Right ventricle myocardium inferior (tissue), 1 donor: ENCODE data around the gene UBTF. TPM values are rescaled to one million over a fixed set of nuclear protein-coding genes. Genes with fewer than 3 reads are reported as not detected.
A peak's percentile ranks its signal among the peaks of the same experiment; 100 is the strongest.

Source experiments
- ATAC-seq: fragments of 200-7000 bp; cut with Tn5 transposase; one replicate; pipeline ENCODE4 v1.9.1; 2020; ENCODE audit warnings: mild to moderate bottlenecking, moderate library complexity
- DNase-seq: peaks from one replicate; pipeline ENCODE4 v3.0.0; 2021; ENCODE audit errors: missing footprints
- intact Hi-C: fragments of 100-400 bp; cut with DNase I; formaldehyde crosslinking; loops from one replicate; pipeline ENCODE4 v1.11.0; 2022
- total RNA-seq: library from RNA; stranded (reverse); fragmentation: NEBNext Ultra II Directional; extraction: Animal tissue kit (Norgen Biotek cat#: 25700); gene quantifications from one replicate; pipeline ENCODE4 v1.2.1, GENCODE V29; 2021
- donor health status: DM: no; HTN: yes; CAD: no; lungs with severe emphysema.

Gene UBTF
- total RNA-seq, 1 donor from 2014 or later, result 57.5 TPM

- peak; percentile 95 for DNase-seq
- ATAC-seq, result peak; percentile 67
- intact Hi-C loops, result loop anchor here (1.0 kb wide), 2 partner anchors 18 to 107 kb away; no protein-coding TSS in a partner anchor
These were observed 949 bp downstream of the UBTF start for GRCh38 chr17:44218344-44219107.

- intact Hi-C loops, result loop anchor here (1.0 kb wide), 2 partner anchors 18 to 107 kb away; no protein-coding TSS in a partner anchor
- ATAC-seq, result no peak
- peak; percentile 74 for DNase-seq
These were observed 1.6 kb downstream of the UBTF start for GRCh38 chr17:44217738-44218343.

GRCh38 chr17:44216694-44217093 is 2.8 kb downstream of the UBTF start:
- DNase-seq (no peak), ATAC-seq (no peak)
- intact Hi-C loops, result no loop called here

GRCh38 chr17:44216173-44216572 is 3.3 kb downstream of the UBTF start:
- no peak for ATAC-seq
- intact Hi-C loops, result no loop called here
- no peak for DNase-seq

- ATAC-seq, result no peak
- intact Hi-C loops, result loop anchor here (5.0 kb wide), 1 partner anchor 307 kb away; no protein-coding TSS in a partner anchor
- no peak for DNase-seq
These were observed 4.6 kb downstream of the UBTF start for GRCh38 chr17:44214896-44215295.

- ATAC-seq (no peak), DNase-seq (no peak)
- intact Hi-C loops, result loop anchor here (5.0 kb wide), 1 partner anchor 308 kb away; no protein-coding TSS in a partner anchor
These were observed 5.3 kb downstream of the UBTF start for GRCh38 chr17:44214230-44214494.

- intact Hi-C loops, result loop anchor here (5.0 kb wide), 1 partner anchor 309 kb away; no protein-coding TSS in a partner anchor
- ATAC-seq, result no peak
- no peak for DNase-seq
These were observed 5.9 kb downstream of the UBTF start for GRCh38 chr17:44213403-44214229.

GRCh38 chr17:44212507-44213402 is 6.7 kb downstream of the UBTF start:
- ATAC-seq (no peak), DNase-seq (no peak)
- intact Hi-C loops, result loop anchor here (5.0 kb wide), 1 partner anchor 310 kb away; no protein-coding TSS in a partner anchor

GRCh38 chr17:44211281-44212265 is 7.9 kb downstream of the UBTF start:
- intact Hi-C loops, result loop anchor here (5.0 kb wide), 1 partner anchor 311 kb away; no protein-coding TSS in a partner anchor
- no peak for DNase-seq
- no peak for ATAC-seq

GRCh38 chr17:44210342-44211192 is 8.9 kb downstream of the UBTF start:
- ATAC-seq (peak; percentile 93), DNase-seq (peak; percentile 96)
- intact Hi-C loops, result loop anchor here (1.0 to 5.0 kb wide), 2 partner anchors 121 to 312 kb away; no protein-coding TSS in a partner anchor

- no peak for DNase-seq
- ATAC-seq, result no peak
- intact Hi-C loops, result loop anchor here (1.0 to 10.0 kb wide), 3 partner anchors 121 to 312 kb away; partner anchors contain the start of gene GPATCH8
These were observed 9.6 kb downstream of the UBTF start for GRCh38 chr17:44209786-44210341.

GRCh38 chr17:44207743-44208142 is 11.7 kb downstream of the UBTF start:
- ATAC-seq (no peak), DNase-seq (no peak)
- intact Hi-C loops, result loop anchor here (10.0 kb wide), 1 partner anchor 297 kb away; the partner anchor contains the start of gene GPATCH8

- intact Hi-C loops, result loop anchor here (10.0 kb wide), 1 partner anchor 297 kb away; the partner anchor contains the start of gene GPATCH8
- DNase-seq (no peak), ATAC-seq (no peak)
These were observed 12.2 kb downstream of the UBTF start for GRCh38 chr17:44207319-44207718.

- intact Hi-C loops, result loop anchor here (10.0 kb wide), 1 partner anchor 298 kb away; the partner anchor contains the start of gene GPATCH8
- ATAC-seq, result no peak
- no peak for DNase-seq
These were observed 12.7 kb downstream of the UBTF start for GRCh38 chr17:44206825-44207155.

GRCh38 chr17:44205962-44206824 is 13.3 kb downstream of the UBTF start:
- ATAC-seq (no peak), DNase-seq (no peak)
- intact Hi-C loops, result loop anchor here (10.0 kb wide), 1 partner anchor 299 kb away; the partner anchor contains the start of gene GPATCH8
